Measurements from ENCODE around the gene NLRP13.

- TF ChIP-seq POLR2A (IDR thresholded peaks at IDR 0.05; ENCODE audit: low read depth, low read length) = no peak
- TF ChIP-seq TAF1 (IDR thresholded peaks at IDR 0.05; ENCODE audit: low read depth, low read length) = no peak
- no peak for TF ChIP-seq SPI1 (IDR thresholded peaks at IDR 0.05; ENCODE audit: low read depth, low read length)
Measured at GRCh38 chr19:55866521-55866920, 65.6 kb downstream of the NLRP13 start.
